GM12873 (cell line): ENCODE measurements around the gene TSPAN14.

Source experiments
- TF ChIP-seq, protein P1 (sequence below): IDR thresholded peaks from 2 replicates; pipeline ENCODE4 v1.5.1; 2012; ENCODE audit warnings: low read depth, mild to moderate bottlenecking, moderate library complexity, low read length, control low read depth; ENCODE audit not compliant: insufficient read depth; ENCODE audit errors: missing control alignments

Gene TSPAN14

GRCh38 chr10:80540136-80540535 lies 86.0 kb downstream of the TSPAN14 start:
- TF ChIP-seq, protein P1, sequence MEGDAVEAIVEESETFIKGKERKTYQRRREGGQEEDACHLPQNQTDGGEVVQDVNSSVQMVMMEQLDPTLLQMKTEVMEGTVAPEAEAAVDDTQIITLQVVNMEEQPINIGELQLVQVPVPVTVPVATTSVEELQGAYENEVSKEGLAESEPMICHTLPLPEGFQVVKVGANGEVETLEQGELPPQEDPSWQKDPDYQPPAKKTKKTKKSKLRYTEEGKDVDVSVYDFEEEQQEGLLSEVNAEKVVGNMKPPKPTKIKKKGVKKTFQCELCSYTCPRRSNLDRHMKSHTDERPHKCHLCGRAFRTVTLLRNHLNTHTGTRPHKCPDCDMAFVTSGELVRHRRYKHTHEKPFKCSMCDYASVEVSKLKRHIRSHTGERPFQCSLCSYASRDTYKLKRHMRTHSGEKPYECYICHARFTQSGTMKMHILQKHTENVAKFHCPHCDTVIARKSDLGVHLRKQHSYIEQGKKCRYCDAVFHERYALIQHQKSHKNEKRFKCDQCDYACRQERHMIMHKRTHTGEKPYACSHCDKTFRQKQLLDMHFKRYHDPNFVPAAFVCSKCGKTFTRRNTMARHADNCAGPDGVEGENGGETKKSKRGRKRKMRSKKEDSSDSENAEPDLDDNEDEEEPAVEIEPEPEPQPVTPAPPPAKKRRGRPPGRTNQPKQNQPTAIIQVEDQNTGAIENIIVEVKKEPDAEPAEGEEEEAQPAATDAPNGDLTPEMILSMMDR, result no peak

- TF ChIP-seq, protein P1, result no peak
Measured at GRCh38 chr10:80540618-80540980, 86.5 kb downstream of the TSPAN14 start.

- TF ChIP-seq, protein P1, result no peak
Measured at GRCh38 chr10:80540981-80541750, 87.1 kb downstream of the TSPAN14 start.

GRCh38 chr10:80542053-80542452 lies 87.9 kb downstream of the TSPAN14 start:
- TF ChIP-seq, protein P1, result no peak

DNA sequence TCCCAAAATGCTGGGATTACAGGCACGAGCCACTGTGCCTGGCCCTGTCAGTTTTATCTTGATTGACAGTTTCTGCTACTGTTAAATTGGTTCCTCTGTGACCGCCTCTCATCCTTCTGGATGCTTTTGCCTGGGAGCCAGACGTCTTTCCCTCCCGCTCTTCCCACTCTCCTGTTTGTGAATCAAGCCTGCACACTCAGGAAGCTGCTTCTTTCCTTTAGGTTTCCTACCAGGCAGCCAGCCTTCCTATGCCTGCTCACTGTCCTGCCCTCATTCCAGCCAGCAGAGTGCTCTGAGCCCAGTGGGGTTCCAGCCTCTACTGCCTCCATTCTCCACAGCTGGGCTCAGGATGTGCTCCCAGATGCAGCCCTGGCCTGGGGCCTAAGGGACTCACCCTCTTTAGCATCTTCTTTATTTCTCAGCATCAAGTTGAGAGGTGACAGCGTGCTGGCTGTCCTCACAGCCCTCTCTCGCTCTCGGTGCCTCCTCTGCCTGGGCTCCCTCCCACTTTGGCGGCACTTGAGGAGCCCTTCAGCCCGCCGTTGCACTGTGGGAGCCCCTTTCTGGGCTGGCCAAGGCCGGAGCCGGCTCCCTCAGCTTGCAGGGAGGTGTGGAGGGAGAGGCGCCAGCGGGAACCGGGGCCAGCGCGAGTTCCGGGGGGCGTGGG lies 88.7 kb downstream of the TSPAN14 start:
- TF ChIP-seq, protein P1, result no peak

DNA sequence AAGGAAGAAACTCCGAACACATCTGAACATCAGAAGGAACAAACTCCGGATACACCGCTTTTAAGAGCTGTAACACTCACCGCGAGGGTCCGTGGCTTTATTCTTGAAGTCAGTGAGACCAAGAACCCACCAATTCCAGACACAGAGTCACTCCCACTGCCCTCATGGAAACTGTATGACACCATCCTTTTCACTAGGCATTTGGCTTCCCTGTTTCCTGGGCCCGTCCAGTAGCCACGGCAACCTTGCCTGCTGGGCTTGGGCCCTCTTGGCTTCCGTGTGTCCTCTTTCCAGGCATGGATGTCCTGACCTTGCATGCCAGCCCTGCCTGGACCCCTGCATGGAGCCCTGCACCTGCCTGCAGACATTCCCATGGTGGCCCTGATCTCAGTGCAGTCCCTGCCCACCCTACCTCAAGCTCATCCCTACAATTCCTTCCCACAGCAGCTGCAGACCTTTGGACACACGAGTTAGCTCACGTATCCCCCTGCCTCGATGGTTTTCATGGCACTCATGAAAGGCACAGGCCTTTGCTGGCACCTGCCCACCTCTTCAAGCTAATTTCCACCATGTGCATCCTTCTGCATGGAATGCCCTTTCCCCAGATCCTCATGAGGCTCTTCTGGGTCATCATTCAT lies 90.3 kb downstream of the TSPAN14 start:
- TF ChIP-seq, protein P1, result no peak

GRCh38 chr10:80545258-80545881 lies 91.3 kb downstream of the TSPAN14 start:
- TF ChIP-seq, protein P1, result no peak
